Measurements from ENCODE around the gene HVCN1.
"Not testable (repeated sequence)": the region's sequence is repeated elsewhere in the genome, so short reads cannot be mapped to it uniquely, and the experiment has no call there.

The HVCN1 gene

GRCh38 chr12:110658242-110658641, 30.7 kb downstream of the HVCN1 start:
- ATAC-seq: no peak
- TF ChIP-seq, protein P1, sequence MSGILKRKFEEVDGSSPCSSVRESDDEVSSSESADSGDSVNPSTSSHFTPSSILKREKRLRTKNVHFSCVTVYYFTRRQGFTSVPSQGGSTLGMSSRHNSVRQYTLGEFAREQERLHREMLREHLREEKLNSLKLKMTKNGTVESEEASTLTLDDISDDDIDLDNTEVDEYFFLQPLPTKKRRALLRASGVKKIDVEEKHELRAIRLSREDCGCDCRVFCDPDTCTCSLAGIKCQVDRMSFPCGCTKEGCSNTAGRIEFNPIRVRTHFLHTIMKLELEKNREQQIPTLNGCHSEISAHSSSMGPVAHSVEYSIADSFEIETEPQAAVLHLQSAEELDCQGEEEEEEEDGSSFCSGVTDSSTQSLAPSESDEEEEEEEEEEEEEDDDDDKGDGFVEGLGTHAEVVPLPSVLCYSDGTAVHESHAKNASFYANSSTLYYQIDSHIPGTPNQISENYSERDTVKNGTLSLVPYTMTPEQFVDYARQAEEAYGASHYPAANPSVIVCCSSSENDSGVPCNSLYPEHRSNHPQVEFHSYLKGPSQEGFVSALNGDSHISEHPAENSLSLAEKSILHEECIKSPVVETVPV (CRISPR knock-in tag; IDR thresholded peaks at IDR 0.05): no peak
- no peak for TF ChIP-seq ESRRG (CRISPR knock-in tag; IDR thresholded peaks at IDR 0.05)
- TF ChIP-seq PATZ1 (CRISPR knock-in tag; IDR thresholded peaks at IDR 0.05; ENCODE audit: borderline replicate concordance): no peak

DNA sequence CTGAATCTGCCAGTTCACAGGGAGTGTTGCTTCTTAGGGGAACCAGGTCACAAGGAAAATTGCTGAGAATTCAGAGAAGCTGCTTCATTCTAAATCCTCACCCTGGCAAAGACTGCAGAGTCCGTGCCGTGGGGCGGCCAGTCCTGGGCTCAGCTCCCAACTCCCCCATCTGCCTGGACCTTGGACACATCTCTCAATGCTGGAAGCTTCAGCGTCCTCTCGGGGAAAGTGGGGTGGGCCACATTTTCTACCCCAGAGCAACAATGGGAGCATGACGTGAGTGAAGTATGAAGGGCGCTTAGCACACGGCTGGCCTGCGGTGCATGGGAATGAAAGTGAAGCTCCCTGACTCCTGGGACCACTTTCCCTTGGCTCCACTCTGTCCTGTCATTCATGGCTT, 31.2 kb downstream of the HVCN1 start:
- no peak for ATAC-seq
- no peak for TF ChIP-seq SNAI2 (CRISPR knock-in tag; IDR thresholded peaks at IDR 0.05)
- no peak for TF ChIP-seq ESRRG (CRISPR knock-in tag; IDR thresholded peaks at IDR 0.05)
- no peak for TF ChIP-seq ISL1 (CRISPR knock-in tag; IDR thresholded peaks at IDR 0.05)
- TF ChIP-seq PATZ1 (CRISPR knock-in tag; IDR thresholded peaks at IDR 0.05; ENCODE audit: borderline replicate concordance): no peak
- no peak for TF ChIP-seq TCF4 (CRISPR knock-in tag; IDR thresholded peaks at IDR 0.05; ENCODE audit: borderline replicate concordance)
- TF ChIP-seq ZNF8 (CRISPR knock-in tag; IDR thresholded peaks at IDR 0.05): no peak
- TF ChIP-seq, protein P1 (CRISPR knock-in tag; IDR thresholded peaks at IDR 0.05): no peak
- no peak for TF ChIP-seq ZFP30 (CRISPR knock-in tag; IDR thresholded peaks at IDR 0.05)
- TF ChIP-seq, protein P2, sequence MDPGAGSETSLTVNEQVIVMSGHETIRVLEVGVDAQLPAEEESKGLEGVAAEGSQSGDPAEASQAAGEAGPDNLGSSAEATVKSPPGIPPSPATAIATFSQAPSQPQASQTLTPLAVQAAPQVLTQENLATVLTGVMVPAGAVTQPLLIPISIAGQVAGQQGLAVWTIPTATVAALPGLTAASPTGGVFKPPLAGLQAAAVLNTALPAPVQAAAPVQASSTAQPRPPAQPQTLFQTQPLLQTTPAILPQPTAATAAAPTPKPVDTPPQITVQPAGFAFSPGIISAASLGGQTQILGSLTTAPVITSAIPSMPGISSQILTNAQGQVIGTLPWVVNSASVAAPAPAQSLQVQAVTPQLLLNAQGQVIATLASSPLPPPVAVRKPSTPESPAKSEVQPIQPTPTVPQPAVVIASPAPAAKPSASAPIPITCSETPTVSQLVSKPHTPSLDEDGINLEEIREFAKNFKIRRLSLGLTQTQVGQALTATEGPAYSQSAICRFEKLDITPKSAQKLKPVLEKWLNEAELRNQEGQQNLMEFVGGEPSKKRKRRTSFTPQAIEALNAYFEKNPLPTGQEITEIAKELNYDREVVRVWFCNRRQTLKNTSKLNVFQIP (CRISPR knock-in tag; IDR thresholded peaks at IDR 0.05; ENCODE audit: borderline replicate concordance, low read depth): no peak
- TF ChIP-seq, protein P3, sequence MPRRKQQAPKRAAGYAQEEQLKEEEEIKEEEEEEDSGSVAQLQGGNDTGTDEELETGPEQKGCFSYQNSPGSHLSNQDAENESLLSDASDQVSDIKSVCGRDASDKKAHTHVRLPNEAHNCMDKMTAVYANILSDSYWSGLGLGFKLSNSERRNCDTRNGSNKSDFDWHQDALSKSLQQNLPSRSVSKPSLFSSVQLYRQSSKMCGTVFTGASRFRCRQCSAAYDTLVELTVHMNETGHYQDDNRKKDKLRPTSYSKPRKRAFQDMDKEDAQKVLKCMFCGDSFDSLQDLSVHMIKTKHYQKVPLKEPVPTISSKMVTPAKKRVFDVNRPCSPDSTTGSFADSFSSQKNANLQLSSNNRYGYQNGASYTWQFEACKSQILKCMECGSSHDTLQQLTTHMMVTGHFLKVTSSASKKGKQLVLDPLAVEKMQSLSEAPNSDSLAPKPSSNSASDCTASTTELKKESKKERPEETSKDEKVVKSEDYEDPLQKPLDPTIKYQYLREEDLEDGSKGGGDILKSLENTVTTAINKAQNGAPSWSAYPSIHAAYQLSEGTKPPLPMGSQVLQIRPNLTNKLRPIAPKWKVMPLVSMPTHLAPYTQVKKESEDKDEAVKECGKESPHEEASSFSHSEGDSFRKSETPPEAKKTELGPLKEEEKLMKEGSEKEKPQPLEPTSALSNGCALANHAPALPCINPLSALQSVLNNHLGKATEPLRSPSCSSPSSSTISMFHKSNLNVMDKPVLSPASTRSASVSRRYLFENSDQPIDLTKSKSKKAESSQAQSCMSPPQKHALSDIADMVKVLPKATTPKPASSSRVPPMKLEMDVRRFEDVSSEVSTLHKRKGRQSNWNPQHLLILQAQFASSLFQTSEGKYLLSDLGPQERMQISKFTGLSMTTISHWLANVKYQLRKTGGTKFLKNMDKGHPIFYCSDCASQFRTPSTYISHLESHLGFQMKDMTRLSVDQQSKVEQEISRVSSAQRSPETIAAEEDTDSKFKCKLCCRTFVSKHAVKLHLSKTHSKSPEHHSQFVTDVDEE (CRISPR knock-in tag; IDR thresholded peaks at IDR 0.05): no peak

GRCh38 chr12:110656071-110656655, 32.8 kb downstream of the HVCN1 start:
- no peak for ATAC-seq
- TF ChIP-seq, protein P1 (CRISPR knock-in tag; IDR thresholded peaks at IDR 0.05): no peak
- TF ChIP-seq BACH2 (CRISPR knock-in tag; IDR thresholded peaks at IDR 0.05; ENCODE audit: borderline replicate concordance): no peak

DNA sequence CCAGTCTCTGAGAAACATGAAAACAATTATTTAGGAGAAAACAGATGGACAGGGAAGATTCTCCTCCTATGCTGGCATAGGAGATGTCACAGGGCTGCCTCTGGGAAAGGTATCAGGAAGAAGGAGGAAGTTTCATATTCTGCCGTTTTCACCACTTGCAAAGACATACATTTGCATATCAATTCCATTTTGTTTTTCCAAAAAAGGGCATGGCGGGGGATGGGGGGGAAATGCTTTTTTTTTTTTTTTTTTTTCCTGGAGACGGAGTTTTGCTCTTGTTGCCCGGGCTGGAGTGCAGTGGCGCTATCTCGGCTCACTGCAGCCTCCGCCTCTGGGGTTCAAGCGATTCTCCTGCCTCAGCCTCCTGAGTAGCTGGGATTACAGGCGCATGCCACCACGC, 34.7 kb downstream of the HVCN1 start:
- not testable (repeated sequence) for ATAC-seq

Measured in SK-N-SH treated with all-trans-retinoic acid at 6 μM for 48 hours (cell line).